DMS53 treated with DMSO at 0.1 percent for 48 hours (cell line): ENCODE data around the gene URI1.
"Not testable (repeated sequence)": the region's sequence is repeated elsewhere in the genome, so short reads cannot be mapped to it uniquely, and the experiment has no call there.

Experiments
- DNase-seq: peaks from one replicate; lab custom pipeline; 2025; ENCODE audit not compliant: unreplicated experiment; lab: John Stamatoyannopoulos, UW

The URI1 gene

GRCh38 chr19:30022659-30023058 is 80.6 kb downstream of the URI1 start:
- no peak for DNase-seq

GRCh38 chr19:30023330-30023729 is 81.3 kb downstream of the URI1 start:
- DNase-seq, result no peak

GRCh38 chr19:30024091-30024490 is 82.1 kb downstream of the URI1 start:
- no peak for DNase-seq

- no peak for DNase-seq
Measured at GRCh38 chr19:30026933-30027332, 84.9 kb downstream of the URI1 start.

GRCh38 chr19:30028118-30028991 is 86.3 kb downstream of the URI1 start:
- no peak for DNase-seq

- DNase-seq, result no peak
Measured at GRCh38 chr19:30028992-30029343, 86.9 kb downstream of the URI1 start.

GRCh38 chr19:30029721-30030510 is 87.9 kb downstream of the URI1 start:
- DNase-seq, result no peak

GRCh38 chr19:30034321-30034720 is 92.3 kb downstream of the URI1 start:
- DNase-seq, result no peak

GRCh38 chr19:30036154-30037129 is 94.4 kb downstream of the URI1 start:
- DNase-seq, result no peak

- DNase-seq, result no peak
Measured at GRCh38 chr19:30037835-30038234, 95.8 kb downstream of the URI1 start.

GRCh38 chr19:30041931-30042330 is 99.9 kb downstream of the URI1 start:
- not testable (repeated sequence) for DNase-seq

GRCh38 chr19:30043008-30043407 is 101.0 kb downstream of the URI1 start:
- DNase-seq, result not testable (repeated sequence)

GRCh38 chr19:30044273-30045248 is 102.5 kb downstream of the URI1 start:
- DNase-seq, result no peak

- no peak for DNase-seq
Measured at GRCh38 chr19:30046522-30046921, 104.5 kb downstream of the URI1 start.

GRCh38 chr19:30047432-30047831 is 105.4 kb downstream of the URI1 start:
- DNase-seq, result no peak

GRCh38 chr19:30049226-30049625 is 107.2 kb downstream of the URI1 start:
- no peak for DNase-seq

- DNase-seq, result no peak
Measured at GRCh38 chr19:30049846-30050667, 108.0 kb downstream of the URI1 start.

- no peak for DNase-seq
Measured at GRCh38 chr19:30052122-30053075, 110.4 kb downstream of the URI1 start.
